ENCODE measurements around the gene CDH8. TPM values are rescaled to one million over a fixed set of nuclear protein-coding genes. Genes with fewer than 3 reads are reported as not detected.

The CDH8 gene
- polyA plus RNA-seq, 1 of the 3 experiments (the other 2 are of a cell fraction), result 0.05 TPM

DNA sequence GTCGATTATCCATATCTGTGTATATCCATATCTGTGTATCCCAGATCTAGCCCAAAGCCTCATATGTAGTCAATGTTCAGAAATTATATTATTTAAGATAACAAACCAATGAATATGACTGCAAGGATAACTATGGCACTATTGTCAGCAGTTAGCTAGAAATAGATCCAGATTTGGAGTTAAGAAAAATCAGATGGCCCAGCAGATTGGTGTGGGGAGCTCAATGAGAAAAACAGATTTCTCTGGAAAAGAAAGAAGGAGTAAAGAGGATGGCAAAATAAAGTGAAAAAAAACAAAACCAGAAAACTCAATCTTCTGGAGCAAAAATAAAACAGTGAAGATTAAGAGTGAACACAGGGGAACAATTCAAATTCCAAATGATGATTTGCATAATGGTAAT lies 10.6 kb upstream of the CDH8 start:
- Histone ChIP-seq H3K4me2 (no peak overlapping the region), H2AFZ (ENCODE audit: low read depth) (no peak overlapping the region), H3F3A (replicated peaks; ENCODE audit: insufficient read depth) (no peaks in the 10 kb centered on the region), H3K4me3 (ENCODE audit: low read depth in 2 of 2, low read length in 1 of 2) (no peak overlapping the region), H3K36me3 (replicated peaks in 1 of 2; ENCODE audit: control insufficient read depth in 1 of 2, insufficient read depth in 2 of 2, low read length in 1 of 2) (no peaks in the 10 kb centered on the region), H3K4me1 (ENCODE audit: control insufficient read depth in 1 of 2, insufficient read depth in 2 of 2, low read depth in 1 of 2, low read length in 1 of 2) (no peaks in the 10 kb centered on the region), H3K79me2 (ENCODE audit: insufficient read depth) (no peaks in the 10 kb centered on the region), H3K9ac (no peak overlapping the region), H3K9me3 (no peaks in the 10 kb centered on the region), H4K20me1 (ENCODE audit: insufficient read depth) (no peaks in the 10 kb centered on the region), H3K9me2 (no peaks in the 10 kb centered on the region), H3K27ac (ENCODE audit: low read depth in 2 of 2, low read length in 1 of 2) (no peak overlapping the region), H3K27me3 (ENCODE audit: insufficient read depth) (no peaks in the 10 kb centered on the region)
- TF ChIP-seq PBX3 (IDR thresholded peaks at IDR 0.05) (no peak), SIN3A (IDR thresholded peaks at IDR 0.05; ENCODE audit: borderline replicate concordance, low read depth, low read length) (no peak), CHD2 (IDR thresholded peaks at IDR 0.05; ENCODE audit: low read length, partially characterized antibody) (no peak), ZBTB33 (IDR thresholded peaks at IDR 0.05; ENCODE audit: borderline replicate concordance, low read depth) (no peak), TCF12 (IDR thresholded peaks at IDR 0.05) (no peak), YY1 (IDR thresholded peaks at IDR 0.05; ENCODE audit: low read depth) (no peak), FOXM1 (IDR thresholded peaks at IDR 0.05; ENCODE audit: low read depth) (no peak)
- TF ChIP-seq, protein P1, sequence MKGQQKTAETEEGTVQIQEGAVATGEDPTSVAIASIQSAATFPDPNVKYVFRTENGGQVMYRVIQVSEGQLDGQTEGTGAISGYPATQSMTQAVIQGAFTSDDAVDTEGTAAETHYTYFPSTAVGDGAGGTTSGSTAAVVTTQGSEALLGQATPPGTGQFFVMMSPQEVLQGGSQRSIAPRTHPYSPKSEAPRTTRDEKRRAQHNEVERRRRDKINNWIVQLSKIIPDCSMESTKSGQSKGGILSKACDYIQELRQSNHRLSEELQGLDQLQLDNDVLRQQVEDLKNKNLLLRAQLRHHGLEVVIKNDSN (IDR thresholded peaks at IDR 0.05; ENCODE audit: borderline replicate concordance, low read depth), result no peak
- ChIA-PET CTCF (interaction anchor here (0.7 to 1.2 kb wide), 3 partner anchors 11 to 24 kb away, joined by 3 read pairs; partner anchors contain the start of gene CDH8), POLR2A (no interaction called here)
- WGBS (ENCODE audit: low lambda C conversion rate), result 16% methylated on average over 1 of the region's 1 CpG
- no peak for DNase-seq

GRCh38 chr16:62041401-62041800 lies 5.2 kb upstream of the CDH8 start:
- no peaks in the 10 kb centered on the region for H3F3A ChIP-seq (replicated peaks; ENCODE audit: insufficient read depth)
- no peaks in the 10 kb centered on the region for H3K9me3 ChIP-seq
- WGBS (ENCODE audit: low lambda C conversion rate), result 16% methylated on average over 4 of the region's 4 CpGs
- ChIA-PET CTCF (interaction anchor here (0.7 to 3.1 kb wide), 12 partner anchors 11 to 1248 kb away, joined by 3 to 13 read pairs (median 3); no protein-coding TSS in a partner anchor), POLR2A (no interaction called here)
- H2AFZ ChIP-seq (ENCODE audit: low read depth), result no peak overlapping the region
- H3K79me2 ChIP-seq (ENCODE audit: insufficient read depth), result no peaks in the 10 kb centered on the region
- H3K4me3 ChIP-seq (ENCODE audit: low read depth in 2 of 2, low read length in 1 of 2), result no peak overlapping the region
- H3K9ac ChIP-seq, result no peak overlapping the region
- H3K9me2 ChIP-seq, result no peaks in the 10 kb centered on the region
- TF ChIP-seq TEAD4 (IDR thresholded peaks at IDR 0.05; ENCODE audit: borderline replicate concordance, insufficient read depth) (no peak), YY1 (IDR thresholded peaks at IDR 0.05; ENCODE audit: low read depth) (no peak), GABPA (IDR thresholded peaks at IDR 0.05; ENCODE audit: low read depth) (no peak), RFX5 (IDR thresholded peaks at IDR 0.05; ENCODE audit: low read length) (no peak), SMC3 (IDR thresholded peaks at IDR 0.05; ENCODE audit: low read depth, low read length) (peak; percentile 35; the same call in 1 of the 2 replicates), NFIC (IDR thresholded peaks at IDR 0.05; ENCODE audit: borderline replicate concordance) (no peak), POLR2AphosphoS5 (IDR thresholded peaks at IDR 0.05; ENCODE audit: low read depth, low read length) (no peak), FOXM1 (IDR thresholded peaks at IDR 0.05; ENCODE audit: low read depth) (no peak), FOXJ3 (CRISPR knock-in tag; IDR thresholded peaks at IDR 0.05) (no peak), NRF1 (IDR thresholded peaks at IDR 0.05; ENCODE audit: low read depth, low read length) (no peak), TAF1 (IDR thresholded peaks at IDR 0.05; ENCODE audit: borderline replicate concordance, low read depth, low read length) (no peak), RAD21 (IDR thresholded peaks at IDR 0.05; ENCODE audit: low read length) (peak; percentile 71)
- TF ChIP-seq, protein P2, sequence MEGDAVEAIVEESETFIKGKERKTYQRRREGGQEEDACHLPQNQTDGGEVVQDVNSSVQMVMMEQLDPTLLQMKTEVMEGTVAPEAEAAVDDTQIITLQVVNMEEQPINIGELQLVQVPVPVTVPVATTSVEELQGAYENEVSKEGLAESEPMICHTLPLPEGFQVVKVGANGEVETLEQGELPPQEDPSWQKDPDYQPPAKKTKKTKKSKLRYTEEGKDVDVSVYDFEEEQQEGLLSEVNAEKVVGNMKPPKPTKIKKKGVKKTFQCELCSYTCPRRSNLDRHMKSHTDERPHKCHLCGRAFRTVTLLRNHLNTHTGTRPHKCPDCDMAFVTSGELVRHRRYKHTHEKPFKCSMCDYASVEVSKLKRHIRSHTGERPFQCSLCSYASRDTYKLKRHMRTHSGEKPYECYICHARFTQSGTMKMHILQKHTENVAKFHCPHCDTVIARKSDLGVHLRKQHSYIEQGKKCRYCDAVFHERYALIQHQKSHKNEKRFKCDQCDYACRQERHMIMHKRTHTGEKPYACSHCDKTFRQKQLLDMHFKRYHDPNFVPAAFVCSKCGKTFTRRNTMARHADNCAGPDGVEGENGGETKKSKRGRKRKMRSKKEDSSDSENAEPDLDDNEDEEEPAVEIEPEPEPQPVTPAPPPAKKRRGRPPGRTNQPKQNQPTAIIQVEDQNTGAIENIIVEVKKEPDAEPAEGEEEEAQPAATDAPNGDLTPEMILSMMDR (IDR thresholded peaks at IDR 0.05), result peak; percentile 60
- TF ChIP-seq, protein P3, sequence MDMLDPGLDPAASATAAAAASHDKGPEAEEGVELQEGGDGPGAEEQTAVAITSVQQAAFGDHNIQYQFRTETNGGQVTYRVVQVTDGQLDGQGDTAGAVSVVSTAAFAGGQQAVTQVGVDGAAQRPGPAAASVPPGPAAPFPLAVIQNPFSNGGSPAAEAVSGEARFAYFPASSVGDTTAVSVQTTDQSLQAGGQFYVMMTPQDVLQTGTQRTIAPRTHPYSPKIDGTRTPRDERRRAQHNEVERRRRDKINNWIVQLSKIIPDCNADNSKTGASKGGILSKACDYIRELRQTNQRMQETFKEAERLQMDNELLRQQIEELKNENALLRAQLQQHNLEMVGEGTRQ (IDR thresholded peaks at IDR 0.05; ENCODE audit: borderline replicate concordance, low read depth, low read length), result no peak
- TF ChIP-seq, protein P4, sequence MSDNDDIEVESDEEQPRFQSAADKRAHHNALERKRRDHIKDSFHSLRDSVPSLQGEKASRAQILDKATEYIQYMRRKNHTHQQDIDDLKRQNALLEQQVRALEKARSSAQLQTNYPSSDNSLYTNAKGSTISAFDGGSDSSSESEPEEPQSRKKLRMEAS (IDR thresholded peaks at IDR 0.05; ENCODE audit: low read depth), result no peak
- H4K20me1 ChIP-seq (ENCODE audit: insufficient read depth), result no peaks in the 10 kb centered on the region
- H3K4me1 ChIP-seq (ENCODE audit: control insufficient read depth in 1 of 2, insufficient read depth in 2 of 2, low read depth in 1 of 2, low read length in 1 of 2), result no peaks in the 10 kb centered on the region
- peaks cover 13% of the 10 kb centered on the region; the same call in 1 of the 2 replicates for H3K27me3 ChIP-seq (ENCODE audit: insufficient read depth)
- H3K36me3 ChIP-seq (replicated peaks in 1 of 2; ENCODE audit: control insufficient read depth in 1 of 2, insufficient read depth in 2 of 2, low read length in 1 of 2), result no peaks in the 10 kb centered on the region
- H3K27ac ChIP-seq (ENCODE audit: low read depth in 2 of 2, low read length in 1 of 2), result no peak overlapping the region
- no peak overlapping the region for H3K4me2 ChIP-seq
- peak; percentile 43 for DNase-seq

All from SK-N-SH (cell line).